PC-3 (cell line): ENCODE data around the gene TMC6. TPM values are rescaled to one million over a fixed set of nuclear protein-coding genes. Genes with fewer than 3 reads are reported as not detected.

ENCODE experiments used
- ATAC-seq: fragments of 200-7000 bp; cut with Tn5 transposase; 2 replicates; pipeline ENCODE4 v1.9.1; 2020; ENCODE audit warnings: mild to moderate bottlenecking, moderate library complexity
- BruUV-seq: library from RNA; stranded (reverse); fragments of 400-500 nt; replicated peaks from 2 replicates; lab custom pipeline; 2021; lab: Mats Ljungman, UMichigan
- CTCF ChIA-PET: fragments of 300-600 bp; sonication (Branson Sonifier 250); formaldehyde crosslinking; loops from one replicate; lab custom pipeline; 2022; ENCODE audit warnings: antibody characterized with exemption; lab: Charles Lee
- POLR2A ChIA-PET: fragments of 300-600 bp; sonication (Branson Sonifier 250); formaldehyde crosslinking; loops from one replicate; lab custom pipeline; 2022; ENCODE audit warnings: antibody characterized with exemption; ENCODE audit not compliant: unreplicated experiment; lab: Charles Lee
- DNase-seq: peaks from one replicate; pipeline ENCODE4 v3.0.0-alpha.2; 2015
- H2AFZ ChIP-seq: fragments of 300-600 bp; sonication (generic); 2 replicates; pipeline ENCODE4 v1.6.0; 2016; ENCODE audit warnings: antibody characterized with exemption, low read length
- H3F3A ChIP-seq: fragments of 300-600 bp; sonication (generic); one replicate; pipeline ENCODE4 v1.6.0; 2017; ENCODE audit warnings: antibody characterized with exemption, low read length, control low read depth, mild to moderate bottlenecking; ENCODE audit not compliant: unreplicated experiment
- H3K27ac ChIP-seq: fragments of 300-600 bp; sonication (generic); 2 replicates; pipeline ENCODE4 v1.5.1; 2016; ENCODE audit warnings: mild to moderate bottlenecking, low read length
- H3K27me3 ChIP-seq: fragments of 300-600 bp; sonication (generic); 2 replicates; pipeline ENCODE4 v1.6.1; 2016; ENCODE audit warnings: low read length, mixed read lengths
- H3K36me3 ChIP-seq: fragments of 300-600 bp; sonication (generic); 2 replicates; pipeline ENCODE4 v1.6.1; 2016; ENCODE audit warnings: low read depth, mixed run types, low read length, mixed read lengths
- H3K4me1 ChIP-seq: fragments of 300-600 bp; sonication (generic); 2 replicates; pipeline ENCODE4 v1.5.1; 2016; ENCODE audit warnings: low read length; ENCODE audit not compliant: insufficient read depth
- H3K4me2 ChIP-seq: fragments of 300-600 bp; sonication (generic); 2 replicates; pipeline ENCODE4 v1.6.0; 2016; ENCODE audit warnings: low read length
- H3K4me3 ChIP-seq: fragments of 300-600 bp; sonication (generic); 2 replicates; pipeline ENCODE4 v1.5.1; 2016; ENCODE audit warnings: mild to moderate bottlenecking, low read length, mixed read lengths
- H3K79me2 ChIP-seq: fragments of 300-600 bp; sonication (generic); 2 replicates; pipeline ENCODE4 v1.6.1; 2017; ENCODE audit warnings: low read length, mixed read lengths
- H3K9ac ChIP-seq: fragments of 300-600 bp; sonication (generic); 2 replicates; pipeline ENCODE4 v1.6.0; 2016; ENCODE audit warnings: mild to moderate bottlenecking, low read length
- H3K9me2 ChIP-seq: fragments of 300-600 bp; sonication (generic); replicated peaks from 2 replicates; pipeline ENCODE4 v1.6.1; 2016; ENCODE audit warnings: mixed run types, low read length, mixed read lengths
- H3K9me3 ChIP-seq: fragments of 300-600 bp; sonication (generic); 2 replicates; pipeline ENCODE4 v1.6.1; 2016; ENCODE audit warnings: low read length, mixed read lengths
- H4K20me1 ChIP-seq: fragments of 300-600 bp; sonication (generic); 2 replicates; pipeline ENCODE4 v1.6.1; 2016; ENCODE audit warnings: low read length, mixed read lengths
- CTCF ChIP-seq: fragments of 300-600 bp; sonication (generic); conservative IDR thresholded peaks from 2 replicates; pipeline ENCODE4 v1.5.1; 2017; ENCODE audit warnings: antibody characterized with exemption, low read depth, mild to moderate bottlenecking, low read length
- EZH2 ChIP-seq: fragments of 300-600 bp; sonication (generic); IDR thresholded peaks from one replicate; pipeline ENCODE4 v1.6.1; 2017; ENCODE audit warnings: antibody characterized with exemption, mild to moderate bottlenecking, low read length; ENCODE audit not compliant: unreplicated experiment
- EZH2phosphoT487 ChIP-seq: fragments of 300-600 bp; sonication (generic); IDR thresholded peaks from 2 replicates; pipeline ENCODE4 v1.6.1; 2018; ENCODE audit warnings: mild to moderate bottlenecking, antibody characterized with exemption, low read length, borderline replicate concordance
- intact Hi-C: fragments of 100-400 bp; cut with micrococcal nuclease; formaldehyde crosslinking; loops from 2 replicates; pipeline ENCODE4 v1.9.0; 2023
- total RNA-seq: library from RNA; depleted of rRNA; stranded (reverse); fragments of >200 nt; gene quantifications from 2 replicates; pipeline ENCODE4 v1.2.3, GENCODE V29; 2014

TMC6 gene
- total RNA-seq, 1 experiment from 2014 or later = 97.3 TPM

GRCh38 chr17:78125138-78125913 lies 3.2 kb downstream of the TMC6 start:
- CTCF ChIA-PET = no interaction called here
- DNase-seq = no peak
- Histone ChIP-seq H3K4me3 (no peak overlapping the region), H2AFZ (no peak overlapping the region), H3K9ac (no peak overlapping the region), H3K27me3 (no peaks in the 10 kb centered on the region), H3K4me2 (no peak overlapping the region), H3K36me3 (peaks cover 18% of the 10 kb centered on the region; the same call in 1 of the 2 replicates), H3K9me2 (no peaks in the 10 kb centered on the region), H3K79me2 (peaks cover 23% of the 10 kb centered on the region), H3K4me1 (peaks cover 18% of the 10 kb centered on the region), H4K20me1 (no peaks in the 10 kb centered on the region), H3K9me3 (no peaks in the 10 kb centered on the region), H3K27ac (no peak overlapping the region), H3F3A (no peaks in the 10 kb centered on the region)
- intact Hi-C loops = no loop called here
- ATAC-seq = no peak
- no peak for TF ChIP-seq EZH2
- TF ChIP-seq EZH2phosphoT487 = no peak
- no peak for TF ChIP-seq CTCF
- no TSS peak for BruUV-seq
- POLR2A ChIA-PET = no interaction called here

GRCh38 chr17:78124836-78125137 lies 3.8 kb downstream of the TMC6 start:
- Histone ChIP-seq H3K9ac (no peak overlapping the region), H4K20me1 (no peaks in the 10 kb centered on the region), H3K4me2 (no peak overlapping the region), H3F3A (no peaks in the 10 kb centered on the region), H3K79me2 (peaks cover 23% of the 10 kb centered on the region), H3K36me3 (peaks cover 18% of the 10 kb centered on the region; the same call in 1 of the 2 replicates), H2AFZ (no peak overlapping the region), H3K27me3 (no peaks in the 10 kb centered on the region), H3K4me1 (peaks cover 18% of the 10 kb centered on the region), H3K4me3 (no peak overlapping the region), H3K9me2 (no peaks in the 10 kb centered on the region), H3K27ac (no peak overlapping the region), H3K9me3 (no peaks in the 10 kb centered on the region)
- DNase-seq (no peak), ATAC-seq (no peak)
- POLR2A ChIA-PET = no interaction called here
- TF ChIP-seq CTCF = no peak
- no peak for TF ChIP-seq EZH2phosphoT487
- no peak for TF ChIP-seq EZH2
- intact Hi-C loops = no loop called here
- CTCF ChIA-PET = no interaction called here
- BruUV-seq = no TSS peak

GRCh38 chr17:78124081-78124835 lies 4.3 kb downstream of the TMC6 start:
- Histone ChIP-seq H3F3A (no peaks in the 10 kb centered on the region), H3K4me3 (no peak overlapping the region), H2AFZ (no peak overlapping the region), H3K4me2 (no peak overlapping the region), H3K36me3 (peaks cover 18% of the 10 kb centered on the region; the same call in 1 of the 2 replicates), H4K20me1 (no peaks in the 10 kb centered on the region), H3K79me2 (peaks cover 23% of the 10 kb centered on the region), H3K9me3 (no peaks in the 10 kb centered on the region), H3K27ac (no peak overlapping the region), H3K9me2 (no peaks in the 10 kb centered on the region), H3K4me1 (peaks cover 15% of the 10 kb centered on the region), H3K27me3 (no peaks in the 10 kb centered on the region), H3K9ac (no peak overlapping the region)
- DNase-seq = no peak
- BruUV-seq = no TSS peak
- no peak for TF ChIP-seq EZH2
- no peak for TF ChIP-seq EZH2phosphoT487
- no peak for TF ChIP-seq CTCF
- ChIA-PET POLR2A (no interaction called here), CTCF (no interaction called here)
- no peak for ATAC-seq
- intact Hi-C loops = no loop called here
